OCI-LY7 (cell line): Measurements from ENCODE around the gene PFKP. TPM values are rescaled to one million over a fixed set of nuclear protein-coding genes. Genes with fewer than 3 reads are reported as not detected.

Experiments
- BruUV-seq: library from RNA; stranded (reverse); fragments of 400-500 nt; replicated peaks from 2 replicates; lab custom pipeline; 2021; lab: Mats Ljungman, UMichigan
- CTCF ChIA-PET: fragments of 300-600 bp; sonication (Branson Sonifier 250); formaldehyde crosslinking; loops from one replicate; lab custom pipeline; 2022; ENCODE audit warnings: antibody characterized with exemption; ENCODE audit not compliant: unreplicated experiment; lab: Charles Lee
- POLR2A ChIA-PET: fragments of 300-600 bp; sonication (Branson Sonifier 250); formaldehyde crosslinking; loops from one replicate; lab custom pipeline; 2022; ENCODE audit warnings: antibody characterized with exemption; lab: Charles Lee
- DNase-seq: peaks from one replicate; pipeline ENCODE4 v3.0.0-alpha.2; 2015; ENCODE audit warnings: low spot score
- H2AFZ ChIP-seq: fragments of 200-600 bp; sonication (generic), shearing (Covaris generic); 2 replicates; pipeline ENCODE4 v1.6.1; 2014; ENCODE audit warnings: mild to moderate bottlenecking, antibody characterized with exemption, low read length, moderate library complexity
- H3K27ac ChIP-seq: fragments of 200-600 bp; sonication (generic); 2 replicates; pipeline ENCODE4 v1.5.1; 2014; ENCODE audit warnings: mixed run types, low read depth, mild to moderate bottlenecking, moderate library complexity, low read length, inconsistent platforms; ENCODE audit not compliant: poor library complexity, severe bottlenecking
- H3K36me3 ChIP-seq: fragments of 200-600 bp; sonication (generic); 2 replicates; pipeline ENCODE4 v1.6.1; 2014; ENCODE audit warnings: mild to moderate bottlenecking, antibody characterized with exemption, low read length, moderate library complexity, mixed read lengths; ENCODE audit not compliant: insufficient read depth
- H3K4me1 ChIP-seq: fragments of 200-600 bp; sonication (generic); 2 replicates; pipeline ENCODE4 v1.5.1; 2014; ENCODE audit warnings: mild to moderate bottlenecking, low read length; ENCODE audit not compliant: insufficient read depth, poor library complexity, severe bottlenecking
- H3K4me2 ChIP-seq: fragments of 200-600 bp; sonication (generic); 2 replicates; pipeline ENCODE4 v1.6.1; 2014; ENCODE audit warnings: mild to moderate bottlenecking, low read length
- H3K4me3 ChIP-seq: fragments of 200-600 bp; sonication (generic); 2 replicates; pipeline ENCODE4 v1.5.1; 2014; ENCODE audit warnings: mild to moderate bottlenecking, low read depth, low read length; ENCODE audit not compliant: poor library complexity, severe bottlenecking
- H3K79me2 ChIP-seq: fragments of 200-600 bp; sonication (generic); 2 replicates; pipeline ENCODE4 v1.6.1; 2016; ENCODE audit warnings: low read depth, mild to moderate bottlenecking, low read length, moderate library complexity, mixed read lengths; ENCODE audit not compliant: insufficient read depth
- H3K9me2 ChIP-seq: fragments of 200-600 bp; sonication (generic); 2 replicates; pipeline ENCODE4 v1.6.1; 2016; ENCODE audit warnings: mild to moderate bottlenecking, low read length, mixed read lengths; ENCODE audit not compliant: insufficient read depth
- H3K9me3 ChIP-seq: fragments of 200-600 bp; sonication (generic); 2 replicates; pipeline ENCODE4 v1.6.1; 2014; ENCODE audit warnings: mild to moderate bottlenecking, mixed run types, low read length, mixed read lengths
- H4K20me1 ChIP-seq: fragments of 200-600 bp; sonication (generic); 2 replicates; pipeline ENCODE4 v1.6.1; 2014; ENCODE audit warnings: mild to moderate bottlenecking, antibody characterized with exemption, low read length, moderate library complexity, mixed read lengths; ENCODE audit not compliant: insufficient read depth
- EZH2phosphoT487 ChIP-seq: fragments of 200-600 bp; sonication (generic); IDR thresholded peaks from 2 replicates; pipeline ENCODE4 v1.6.1; 2018; ENCODE audit warnings: low read depth, borderline replicate concordance, mild to moderate bottlenecking, mixed run types, antibody characterized with exemption, low read length, moderate library complexity, mixed read lengths
- intact Hi-C: fragments of 100-400 bp; cut with micrococcal nuclease; formaldehyde crosslinking; loops from one replicate; pipeline ENCODE4 v1.10.0; 2022; ENCODE audit not compliant: unreplicated experiment
- total RNA-seq, 2 experiments: library from RNA; depleted of rRNA in 1 of 2; stranded (reverse); fragments of >200 nt in 1 of 2; shearing (Covaris generic) in 1 of 2; gene quantifications; 2 replicates each; pipeline ENCODE4 v1.2.3, GENCODE V29; 2014 to 2022
- TF ChIP-seq, protein P1 (sequence below): fragments of 200-600 bp; sonication (generic); conservative IDR thresholded peaks from 2 replicates; pipeline ENCODE4 v1.5.1; 2014; ENCODE audit warnings: mild to moderate bottlenecking, antibody characterized with exemption, low read length, moderate library complexity, mixed read lengths

Gene PFKP
- total RNA-seq, 2 experiments from 2014 or later: 85.4 to 154 TPM

DNA sequence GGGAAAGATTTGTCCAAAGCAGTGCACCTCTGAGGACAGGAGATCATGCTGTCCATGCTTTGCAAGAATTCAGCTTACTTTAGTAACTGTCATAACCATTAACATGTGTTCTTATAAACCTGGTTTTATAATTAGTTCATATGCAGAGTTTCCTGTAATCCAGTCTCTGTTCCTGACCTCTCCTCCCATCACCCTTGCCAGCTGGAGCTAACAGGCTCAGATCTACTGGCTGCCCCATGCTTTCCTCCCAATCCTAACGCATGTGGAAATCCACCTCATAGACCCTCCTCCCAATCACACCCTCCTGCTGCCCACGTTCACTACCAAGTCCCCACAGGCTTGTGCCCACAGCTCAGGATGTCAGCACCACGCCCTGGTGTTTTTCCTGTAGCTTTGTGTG, 45.3 kb upstream of the PFKP start:
- H3K9me2 ChIP-seq: no peaks in the 10 kb centered on the region
- no peak overlapping the region for H3K4me3 ChIP-seq
- intact Hi-C loops: no loop called here
- H3K4me1 ChIP-seq: no peaks in the 10 kb centered on the region
- ChIA-PET CTCF (no interaction called here), POLR2A (no interaction called here)
- no TSS peak for BruUV-seq
- no peaks in the 10 kb centered on the region for H3K36me3 ChIP-seq
- no peak for DNase-seq
- no peaks in the 10 kb centered on the region for H4K20me1 ChIP-seq
- H3K4me2 ChIP-seq: no peak overlapping the region
- TF ChIP-seq, protein P1, sequence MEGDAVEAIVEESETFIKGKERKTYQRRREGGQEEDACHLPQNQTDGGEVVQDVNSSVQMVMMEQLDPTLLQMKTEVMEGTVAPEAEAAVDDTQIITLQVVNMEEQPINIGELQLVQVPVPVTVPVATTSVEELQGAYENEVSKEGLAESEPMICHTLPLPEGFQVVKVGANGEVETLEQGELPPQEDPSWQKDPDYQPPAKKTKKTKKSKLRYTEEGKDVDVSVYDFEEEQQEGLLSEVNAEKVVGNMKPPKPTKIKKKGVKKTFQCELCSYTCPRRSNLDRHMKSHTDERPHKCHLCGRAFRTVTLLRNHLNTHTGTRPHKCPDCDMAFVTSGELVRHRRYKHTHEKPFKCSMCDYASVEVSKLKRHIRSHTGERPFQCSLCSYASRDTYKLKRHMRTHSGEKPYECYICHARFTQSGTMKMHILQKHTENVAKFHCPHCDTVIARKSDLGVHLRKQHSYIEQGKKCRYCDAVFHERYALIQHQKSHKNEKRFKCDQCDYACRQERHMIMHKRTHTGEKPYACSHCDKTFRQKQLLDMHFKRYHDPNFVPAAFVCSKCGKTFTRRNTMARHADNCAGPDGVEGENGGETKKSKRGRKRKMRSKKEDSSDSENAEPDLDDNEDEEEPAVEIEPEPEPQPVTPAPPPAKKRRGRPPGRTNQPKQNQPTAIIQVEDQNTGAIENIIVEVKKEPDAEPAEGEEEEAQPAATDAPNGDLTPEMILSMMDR: no peak
- TF ChIP-seq EZH2phosphoT487: no peak
- H2AFZ ChIP-seq: no peak overlapping the region
- no peaks in the 10 kb centered on the region for H3K9me3 ChIP-seq
- no peak overlapping the region for H3K27ac ChIP-seq
- no peaks in the 10 kb centered on the region for H3K79me2 ChIP-seq

DNA sequence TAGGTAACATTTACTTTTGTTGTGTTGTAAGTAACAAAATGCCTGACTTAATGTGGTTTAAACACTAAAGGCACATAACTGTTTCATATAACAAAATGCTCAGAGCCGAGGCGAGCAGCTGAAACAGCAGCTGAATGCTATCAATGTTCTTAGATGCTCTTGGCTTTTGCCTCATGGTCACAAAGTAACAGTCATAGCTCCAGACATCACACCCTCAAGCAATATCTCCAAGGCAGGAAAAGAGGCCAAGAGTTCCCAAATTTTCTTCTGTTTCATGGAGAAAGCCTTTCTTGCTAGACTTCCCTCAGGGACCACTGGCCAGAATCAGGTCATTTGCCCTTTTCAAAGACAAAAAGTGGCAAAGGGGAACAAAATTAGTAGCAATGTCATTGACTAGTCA, 43.5 kb upstream of the PFKP start:
- no peaks in the 10 kb centered on the region for H3K79me2 ChIP-seq
- ChIA-PET CTCF (no interaction called here), POLR2A (no interaction called here)
- no peak overlapping the region for H3K27ac ChIP-seq
- H3K9me3 ChIP-seq: no peaks in the 10 kb centered on the region
- DNase-seq: no peak
- intact Hi-C loops: no loop called here
- H2AFZ ChIP-seq: no peak overlapping the region
- H3K4me2 ChIP-seq: no peak overlapping the region
- H4K20me1 ChIP-seq: no peaks in the 10 kb centered on the region
- H3K36me3 ChIP-seq: no peaks in the 10 kb centered on the region
- H3K4me3 ChIP-seq: no peak overlapping the region
- BruUV-seq: no TSS peak
- TF ChIP-seq, protein P1: no peak
- no peak for TF ChIP-seq EZH2phosphoT487
- H3K4me1 ChIP-seq: no peaks in the 10 kb centered on the region
- no peaks in the 10 kb centered on the region for H3K9me2 ChIP-seq

DNA sequence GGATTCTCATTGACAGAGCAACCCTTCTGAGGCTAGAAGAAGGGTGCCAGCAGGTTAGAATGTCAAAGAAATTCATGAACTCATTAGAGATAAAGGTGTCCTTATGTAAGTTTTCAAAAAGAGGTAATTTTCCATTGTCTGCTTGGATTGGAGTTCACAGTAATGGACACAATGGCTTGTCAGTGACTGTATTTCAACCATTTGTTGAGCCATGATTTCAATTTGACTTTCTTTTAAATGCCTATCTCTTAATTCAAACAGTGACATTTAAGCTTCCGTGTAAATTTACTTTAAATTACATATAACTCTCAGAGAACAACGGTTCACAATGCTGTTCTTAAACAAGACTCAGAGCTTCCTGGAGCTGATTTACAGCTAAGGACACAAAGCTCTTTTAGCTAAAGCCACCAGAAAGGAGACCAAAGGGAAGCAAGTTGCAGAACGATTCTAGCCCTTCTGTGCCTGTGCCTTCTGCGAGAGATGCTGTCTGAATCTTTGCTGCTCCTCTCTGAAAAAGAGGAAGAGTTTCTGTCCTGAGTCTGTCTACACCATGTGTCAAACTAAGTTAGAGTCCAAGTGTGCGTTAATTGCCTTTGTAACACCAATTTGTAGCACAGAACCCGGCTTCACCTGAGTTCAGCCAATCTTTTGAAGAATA, 42.2 kb upstream of the PFKP start:
- Histone ChIP-seq H3K36me3 (no peaks in the 10 kb centered on the region), H4K20me1 (no peaks in the 10 kb centered on the region), H3K4me3 (no peak overlapping the region), H3K4me2 (no peak overlapping the region), H3K9me2 (no peaks in the 10 kb centered on the region), H3K27ac (no peak overlapping the region), H3K9me3 (no peaks in the 10 kb centered on the region), H2AFZ (no peak overlapping the region), H3K79me2 (no peaks in the 10 kb centered on the region), H3K4me1 (no peaks in the 10 kb centered on the region)
- ChIA-PET CTCF (no interaction called here), POLR2A (interaction anchor here (1.7 kb wide), 1 partner anchor 19 kb away, joined by 3 read pairs; no protein-coding TSS in a partner anchor)
- DNase-seq: no peak
- no TSS peak for BruUV-seq
- intact Hi-C loops: no loop called here
- no peak for TF ChIP-seq EZH2phosphoT487
- TF ChIP-seq, protein P1: no peak
